Osteoblast (primary cell): ENCODE measurements around the gene LNPEP. TPM values are rescaled to one million over a fixed set of nuclear protein-coding genes. Genes with fewer than 3 reads are reported as not detected.

Source experiments
- DNase-seq: peaks from one replicate; pipeline ENCODE4 v3.0.0; 2011; ENCODE audit warnings: low spot score, mixed read lengths; ENCODE audit not compliant: insufficient read length; ENCODE audit errors: missing footprints
- H2AFZ ChIP-seq: 2 replicates; pipeline ENCODE4 v1.6.0; 2011; ENCODE audit warnings: mild to moderate bottlenecking, low read length
- H3K27ac ChIP-seq: 2 replicates; pipeline ENCODE4 v1.5.1; 2011; ENCODE audit warnings: mild to moderate bottlenecking, low read depth, low read length, moderate library complexity
- H3K27me3 ChIP-seq: 2 replicates; pipeline ENCODE4 v1.6.0; 2012; ENCODE audit warnings: mild to moderate bottlenecking, control low read depth, inconsistent platforms, low read length, moderate library complexity; ENCODE audit not compliant: insufficient read depth
- H3K36me3 ChIP-seq: 2 replicates; pipeline ENCODE4 v1.5.1; 2011; ENCODE audit warnings: mild to moderate bottlenecking, low read length, control low read depth, moderate library complexity; ENCODE audit not compliant: insufficient read depth
- H3K4me1 ChIP-seq: 2 replicates; pipeline ENCODE4 v1.5.1; 2011; ENCODE audit warnings: mild to moderate bottlenecking, low read length, control low read depth, moderate library complexity; ENCODE audit not compliant: insufficient read depth
- H3K4me2 ChIP-seq: 2 replicates; pipeline ENCODE4 v1.6.0; 2011; ENCODE audit warnings: mild to moderate bottlenecking, low read length; ENCODE audit not compliant: insufficient read depth
- H3K4me3 ChIP-seq: fragments of 200-600 bp; sonication (generic); 3 replicates; pipeline ENCODE4 v1.5.1; 2012; ENCODE audit warnings: mild to moderate bottlenecking, low read length, inconsistent platforms; ENCODE audit not compliant: insufficient read depth
- H3K79me2 ChIP-seq: 2 replicates; pipeline ENCODE4 v1.6.0; 2012; ENCODE audit warnings: mild to moderate bottlenecking, low read length, control low read depth, inconsistent platforms; ENCODE audit not compliant: insufficient read depth
- H3K9me3 ChIP-seq: 2 replicates; pipeline ENCODE4 v1.5.1; 2011; ENCODE audit warnings: low read depth, low read length, control low read depth
- H4K20me1 ChIP-seq: 2 replicates; pipeline ENCODE4 v1.6.0; 2012; ENCODE audit warnings: mild to moderate bottlenecking, low read length, control low read depth; ENCODE audit not compliant: insufficient read depth
- total RNA-seq: library from RNA; depleted of rRNA; stranded (reverse); fragments of >200 nt; gene quantifications from 2 replicates; pipeline ENCODE4 v1.2.3, GENCODE V29; 2012
- TF ChIP-seq, protein P1 (sequence below): IDR thresholded peaks from 2 replicates; pipeline ENCODE4 v1.5.1; 2011; ENCODE audit warnings: mild to moderate bottlenecking, low read depth, low read length, moderate library complexity; ENCODE audit errors: extremely low read depth

Gene LNPEP
- total RNA-seq, 1 donor: 44.9 TPM

DNA sequence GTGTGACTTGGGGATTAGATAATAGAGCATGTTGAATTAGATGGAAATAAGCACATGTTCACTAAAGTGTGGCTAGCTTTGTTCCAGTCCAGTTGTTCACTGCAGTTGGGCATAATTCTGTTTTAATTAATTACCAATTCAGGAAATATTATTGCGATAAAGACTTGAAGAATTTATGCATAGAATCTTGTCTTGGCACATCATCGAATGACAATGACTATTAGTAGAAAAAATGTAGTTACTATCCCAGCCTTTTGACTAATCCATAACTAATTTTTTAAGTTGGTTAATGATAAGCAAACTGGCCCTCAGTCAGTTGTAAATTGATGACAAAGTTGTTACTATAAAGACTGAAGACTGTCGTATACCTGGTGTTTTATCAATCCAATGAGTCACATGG lies 10.5 kb downstream of the LNPEP start:
- TF ChIP-seq, protein P1, sequence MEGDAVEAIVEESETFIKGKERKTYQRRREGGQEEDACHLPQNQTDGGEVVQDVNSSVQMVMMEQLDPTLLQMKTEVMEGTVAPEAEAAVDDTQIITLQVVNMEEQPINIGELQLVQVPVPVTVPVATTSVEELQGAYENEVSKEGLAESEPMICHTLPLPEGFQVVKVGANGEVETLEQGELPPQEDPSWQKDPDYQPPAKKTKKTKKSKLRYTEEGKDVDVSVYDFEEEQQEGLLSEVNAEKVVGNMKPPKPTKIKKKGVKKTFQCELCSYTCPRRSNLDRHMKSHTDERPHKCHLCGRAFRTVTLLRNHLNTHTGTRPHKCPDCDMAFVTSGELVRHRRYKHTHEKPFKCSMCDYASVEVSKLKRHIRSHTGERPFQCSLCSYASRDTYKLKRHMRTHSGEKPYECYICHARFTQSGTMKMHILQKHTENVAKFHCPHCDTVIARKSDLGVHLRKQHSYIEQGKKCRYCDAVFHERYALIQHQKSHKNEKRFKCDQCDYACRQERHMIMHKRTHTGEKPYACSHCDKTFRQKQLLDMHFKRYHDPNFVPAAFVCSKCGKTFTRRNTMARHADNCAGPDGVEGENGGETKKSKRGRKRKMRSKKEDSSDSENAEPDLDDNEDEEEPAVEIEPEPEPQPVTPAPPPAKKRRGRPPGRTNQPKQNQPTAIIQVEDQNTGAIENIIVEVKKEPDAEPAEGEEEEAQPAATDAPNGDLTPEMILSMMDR: no peak
- Histone ChIP-seq H2AFZ (no peak overlapping the region), H3K4me1 (peaks cover 7% of the 10 kb centered on the region), H3K79me2 (peaks cover 85% of the 10 kb centered on the region), H3K36me3 (no peaks in the 10 kb centered on the region), H3K9me3 (no peaks in the 10 kb centered on the region), H3K27me3 (no peaks in the 10 kb centered on the region), H4K20me1 (peaks cover 14% of the 10 kb centered on the region), H3K4me3 (no peak overlapping the region), H3K27ac (no peak overlapping the region), H3K4me2 (no peak overlapping the region)
- DNase-seq: no peak

DNA sequence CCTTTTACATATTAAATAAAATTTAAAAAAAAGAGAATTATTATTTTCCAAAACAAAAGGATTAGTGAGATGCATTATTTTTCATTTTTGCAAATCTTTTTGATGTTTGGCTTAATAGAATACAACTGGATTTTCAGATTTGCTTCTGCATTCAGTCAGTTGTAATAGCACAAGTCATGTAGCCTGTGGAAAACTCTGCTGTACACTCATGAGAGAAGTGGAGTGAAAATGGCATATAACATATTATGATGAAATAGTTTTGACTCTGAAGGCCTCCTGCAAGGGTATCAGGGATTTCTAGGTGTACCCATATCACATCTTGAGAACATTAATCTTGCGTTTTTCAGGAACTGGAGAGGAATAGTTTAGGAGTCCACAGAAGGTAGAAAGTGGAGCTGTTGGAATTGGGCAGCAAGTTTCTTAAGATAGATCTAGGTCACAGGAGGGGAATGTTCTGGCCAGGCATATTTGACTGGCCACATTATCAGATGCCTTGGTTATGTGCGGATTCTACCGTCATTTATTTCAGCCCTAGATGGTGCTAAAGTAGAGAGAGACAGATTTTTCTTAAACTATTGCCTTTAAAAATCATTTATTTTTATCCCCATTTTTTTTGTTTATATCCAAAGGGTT lies 16.4 kb downstream of the LNPEP start:
- peak; percentile 53 for DNase-seq
- Histone ChIP-seq H3K4me1 (no peaks in the 10 kb centered on the region), H3K4me3 (no peak overlapping the region), H3K9me3 (no peaks in the 10 kb centered on the region), H2AFZ (no peak overlapping the region), H3K79me2 (peaks cover 77% of the 10 kb centered on the region), H3K27me3 (no peaks in the 10 kb centered on the region), H4K20me1 (peaks cover 8% of the 10 kb centered on the region), H3K36me3 (no peaks in the 10 kb centered on the region), H3K4me2 (no peak overlapping the region), H3K27ac (no peak overlapping the region)
- TF ChIP-seq, protein P1: no peak

DNA sequence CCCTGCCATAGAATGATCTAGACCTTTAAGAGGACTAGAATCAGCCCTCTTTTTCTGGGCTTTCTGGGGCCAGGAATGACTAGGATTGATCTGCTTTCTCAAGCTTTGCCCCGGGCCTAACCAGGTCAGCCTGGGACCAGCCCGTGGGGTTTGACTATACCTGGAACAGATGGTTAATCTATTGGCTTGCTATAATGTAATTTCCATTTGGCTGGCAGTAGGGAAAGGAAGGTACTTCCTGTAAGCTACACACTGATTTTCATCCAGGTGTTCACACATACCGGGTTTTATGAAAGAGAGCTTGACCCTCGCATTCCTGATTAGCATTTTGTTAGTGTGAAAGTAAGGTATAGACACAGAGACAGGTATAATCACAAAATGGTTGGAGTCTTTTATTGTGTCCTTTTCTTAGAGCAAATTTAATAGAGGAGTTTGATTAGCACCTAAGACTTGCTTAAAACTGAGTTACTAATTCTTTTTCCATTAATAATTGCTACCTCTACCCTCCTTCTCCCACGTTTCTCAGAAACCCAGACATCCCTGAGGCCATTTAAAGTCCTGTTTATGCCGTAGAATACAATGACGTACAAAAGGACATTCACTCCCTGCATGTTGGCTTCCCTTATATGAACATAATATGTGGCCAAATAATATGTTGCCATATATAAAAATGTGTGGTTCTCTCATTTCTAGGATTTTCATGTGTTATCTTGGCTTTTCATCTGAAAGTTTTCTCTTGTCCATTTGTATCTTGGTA lies 17.3 kb downstream of the LNPEP start:
- no peak overlapping the region for H3K4me2 ChIP-seq
- H3K27ac ChIP-seq: no peak overlapping the region
- no peaks in the 10 kb centered on the region for H3K9me3 ChIP-seq
- TF ChIP-seq, protein P1: no peak
- no peaks in the 10 kb centered on the region for H3K4me1 ChIP-seq
- H4K20me1 ChIP-seq: peaks cover 8% of the 10 kb centered on the region
- H3K4me3 ChIP-seq: no peak overlapping the region
- H2AFZ ChIP-seq: no peak overlapping the region
- peak; percentile 13 for DNase-seq
- H3K27me3 ChIP-seq: no peaks in the 10 kb centered on the region
- H3K79me2 ChIP-seq: peaks cover 80% of the 10 kb centered on the region
- H3K36me3 ChIP-seq: no peaks in the 10 kb centered on the region

DNA sequence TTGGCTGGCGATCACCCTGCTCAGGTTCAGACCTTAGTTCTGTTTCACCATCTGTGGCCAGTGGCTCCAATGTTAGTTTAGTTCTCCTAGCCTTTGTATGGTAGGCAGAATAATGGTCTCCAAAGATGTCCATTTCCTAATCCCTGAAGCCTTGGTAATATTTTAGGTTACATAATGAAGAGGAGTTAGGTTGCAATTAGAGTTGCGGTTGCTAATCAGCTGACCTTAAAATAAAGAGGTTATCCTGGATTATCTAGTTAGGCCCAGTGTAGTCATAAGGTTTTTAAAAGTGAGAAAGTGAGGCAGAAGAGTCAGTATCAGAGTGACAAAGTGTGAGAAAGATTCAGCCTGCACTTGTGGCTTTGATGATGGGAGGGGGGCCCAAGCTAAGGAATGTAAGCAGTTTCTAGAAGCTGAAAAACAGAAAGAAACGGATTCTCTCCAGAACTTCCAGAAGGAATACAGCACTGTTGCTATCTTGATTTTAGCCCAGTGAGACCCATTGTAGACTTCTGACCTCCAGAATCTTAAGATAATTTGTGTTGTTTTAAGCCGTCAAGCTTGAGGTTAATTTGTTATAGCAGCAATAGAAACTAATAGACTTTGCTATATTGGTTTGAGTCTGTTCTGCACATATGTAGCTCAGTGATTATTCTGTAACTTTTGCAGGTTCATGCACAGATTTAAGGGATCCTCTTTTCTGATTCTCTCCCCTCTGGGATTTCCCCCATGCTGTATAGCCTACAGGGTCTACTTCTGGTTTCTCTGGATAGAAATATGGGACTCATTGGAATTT lies 21.6 kb downstream of the LNPEP start:
- no peaks in the 10 kb centered on the region for H3K9me3 ChIP-seq
- H3K27me3 ChIP-seq: no peaks in the 10 kb centered on the region
- no peak overlapping the region for H3K4me3 ChIP-seq
- peaks cover 5% of the 10 kb centered on the region for H3K4me1 ChIP-seq
- DNase-seq: no peak
- TF ChIP-seq, protein P1: no peak
- no peaks in the 10 kb centered on the region for H4K20me1 ChIP-seq
- H3K36me3 ChIP-seq: no peaks in the 10 kb centered on the region
- H3K27ac ChIP-seq: no peak overlapping the region
- H3K79me2 ChIP-seq: peaks cover 69% of the 10 kb centered on the region
- no peak overlapping the region for H3K4me2 ChIP-seq
- H2AFZ ChIP-seq: no peak overlapping the region
